ENCODE data around the gene LRP8. TPM values are rescaled to one million over a fixed set of nuclear protein-coding genes. Genes with fewer than 3 reads are reported as not detected.

Gene LRP8
- total RNA-seq, 4 donors from 2014 or later = 1.4 to 9.8 (median 4.3) TPM

DNA sequence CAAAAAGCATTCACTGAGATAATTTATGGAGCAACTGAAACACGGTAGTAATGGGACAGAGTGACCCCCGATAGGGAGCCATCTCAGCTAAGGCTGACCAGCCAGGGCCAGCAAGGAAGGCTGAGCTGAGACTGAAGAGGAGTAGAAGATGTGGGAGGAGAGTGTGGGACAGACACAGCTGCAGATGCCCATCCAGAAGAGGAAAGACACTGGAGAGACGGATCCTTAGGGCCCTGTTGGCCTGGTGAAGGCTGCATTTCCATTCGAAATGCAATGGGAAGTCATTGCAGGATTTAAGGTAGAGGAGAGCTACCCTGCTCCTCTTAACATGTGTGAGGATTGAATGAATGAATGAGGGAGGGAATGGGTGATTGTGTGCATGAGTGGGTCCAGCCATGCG lies 44.0 kb upstream of the LRP8 start:
- TF ChIP-seq, protein P1, sequence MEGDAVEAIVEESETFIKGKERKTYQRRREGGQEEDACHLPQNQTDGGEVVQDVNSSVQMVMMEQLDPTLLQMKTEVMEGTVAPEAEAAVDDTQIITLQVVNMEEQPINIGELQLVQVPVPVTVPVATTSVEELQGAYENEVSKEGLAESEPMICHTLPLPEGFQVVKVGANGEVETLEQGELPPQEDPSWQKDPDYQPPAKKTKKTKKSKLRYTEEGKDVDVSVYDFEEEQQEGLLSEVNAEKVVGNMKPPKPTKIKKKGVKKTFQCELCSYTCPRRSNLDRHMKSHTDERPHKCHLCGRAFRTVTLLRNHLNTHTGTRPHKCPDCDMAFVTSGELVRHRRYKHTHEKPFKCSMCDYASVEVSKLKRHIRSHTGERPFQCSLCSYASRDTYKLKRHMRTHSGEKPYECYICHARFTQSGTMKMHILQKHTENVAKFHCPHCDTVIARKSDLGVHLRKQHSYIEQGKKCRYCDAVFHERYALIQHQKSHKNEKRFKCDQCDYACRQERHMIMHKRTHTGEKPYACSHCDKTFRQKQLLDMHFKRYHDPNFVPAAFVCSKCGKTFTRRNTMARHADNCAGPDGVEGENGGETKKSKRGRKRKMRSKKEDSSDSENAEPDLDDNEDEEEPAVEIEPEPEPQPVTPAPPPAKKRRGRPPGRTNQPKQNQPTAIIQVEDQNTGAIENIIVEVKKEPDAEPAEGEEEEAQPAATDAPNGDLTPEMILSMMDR (IDR thresholded peaks at IDR 0.05; ENCODE audit: low read depth) = no peak

DNA sequence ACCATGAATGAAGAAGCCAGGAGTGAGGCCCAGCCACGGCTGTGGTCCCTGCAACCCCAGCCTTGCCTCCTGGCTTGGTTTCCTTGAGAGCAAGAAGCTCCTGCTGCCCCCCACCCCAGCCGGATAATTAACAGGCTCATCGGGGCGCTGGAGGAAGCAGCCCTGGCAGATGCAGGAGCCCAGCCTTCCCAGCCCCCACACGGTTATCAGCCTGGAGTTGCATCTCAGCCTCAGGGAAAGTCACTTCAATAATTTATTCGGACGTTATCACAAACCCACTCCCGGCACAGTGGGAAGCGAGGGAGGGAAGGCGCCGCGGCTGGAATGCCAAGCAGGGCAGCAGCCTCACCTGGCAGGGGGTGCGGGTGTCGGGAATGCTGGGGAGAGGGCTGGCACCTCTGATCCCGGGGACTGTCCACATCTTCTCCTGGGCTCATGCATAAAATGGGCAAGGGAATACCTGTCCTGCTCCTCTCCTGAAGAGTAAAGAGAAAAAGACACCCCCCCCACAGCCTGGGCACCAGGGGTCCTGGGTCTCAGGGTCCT lies 43.3 kb upstream of the LRP8 start:
- TF ChIP-seq, protein P1 (IDR thresholded peaks at IDR 0.05; ENCODE audit: low read depth) = no peak

DNA sequence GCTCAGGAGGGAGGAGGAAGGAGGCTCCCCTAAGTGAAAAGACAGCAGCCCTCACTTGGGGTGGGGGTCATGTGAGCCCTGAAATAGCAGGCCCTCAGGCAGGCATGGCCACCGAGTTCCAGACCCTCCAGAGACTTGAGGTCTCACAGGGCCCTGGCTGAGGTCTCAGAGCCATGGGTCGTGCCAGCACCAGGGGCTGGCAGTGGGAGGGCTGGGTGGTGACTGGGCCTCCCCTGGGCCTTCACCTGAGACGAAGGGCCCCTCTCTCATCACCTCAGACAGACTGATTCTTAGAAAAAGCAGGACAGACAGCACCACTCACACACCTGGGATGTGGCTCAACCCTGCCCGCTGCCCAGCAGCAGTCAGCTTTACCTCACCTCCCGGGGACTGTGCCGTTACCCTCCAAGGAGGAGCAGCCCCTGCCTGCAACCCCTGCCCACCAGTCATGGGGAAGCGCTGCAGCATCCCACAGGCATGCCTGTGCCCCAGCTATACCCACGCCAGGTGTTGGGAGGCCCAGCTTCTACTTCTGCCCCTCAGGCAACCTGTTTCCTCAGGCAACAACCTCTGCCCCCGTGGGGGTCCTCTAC lies 42.6 kb upstream of the LRP8 start:
- TF ChIP-seq, protein P1 (IDR thresholded peaks at IDR 0.05; ENCODE audit: low read depth) = no peak

DNA sequence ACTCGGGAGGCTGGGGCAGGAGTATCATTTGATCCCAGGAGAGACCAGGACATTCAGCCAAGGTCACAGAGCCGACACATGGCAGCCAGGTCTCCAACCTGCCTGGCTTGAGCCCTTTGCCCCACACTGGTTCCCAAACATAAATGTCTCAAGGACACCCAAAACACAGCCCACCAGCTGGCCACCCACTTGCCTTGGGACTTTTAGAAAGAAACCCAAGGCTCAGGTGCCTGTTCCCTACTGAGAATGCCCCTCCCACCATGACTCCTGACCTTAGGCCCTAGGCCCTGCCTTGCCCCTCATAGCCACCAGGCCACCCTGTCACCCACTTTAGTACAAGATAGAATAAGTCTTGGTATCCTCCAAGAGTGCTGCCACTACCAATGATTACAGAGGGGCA lies 41.9 kb upstream of the LRP8 start:
- TF ChIP-seq, protein P1 (IDR thresholded peaks at IDR 0.05; ENCODE audit: low read depth) = no peak

GRCh38 chr1:53369034-53369750 lies 41.3 kb upstream of the LRP8 start:
- TF ChIP-seq, protein P1 (IDR thresholded peaks at IDR 0.05; ENCODE audit: low read depth) = no peak

DNA sequence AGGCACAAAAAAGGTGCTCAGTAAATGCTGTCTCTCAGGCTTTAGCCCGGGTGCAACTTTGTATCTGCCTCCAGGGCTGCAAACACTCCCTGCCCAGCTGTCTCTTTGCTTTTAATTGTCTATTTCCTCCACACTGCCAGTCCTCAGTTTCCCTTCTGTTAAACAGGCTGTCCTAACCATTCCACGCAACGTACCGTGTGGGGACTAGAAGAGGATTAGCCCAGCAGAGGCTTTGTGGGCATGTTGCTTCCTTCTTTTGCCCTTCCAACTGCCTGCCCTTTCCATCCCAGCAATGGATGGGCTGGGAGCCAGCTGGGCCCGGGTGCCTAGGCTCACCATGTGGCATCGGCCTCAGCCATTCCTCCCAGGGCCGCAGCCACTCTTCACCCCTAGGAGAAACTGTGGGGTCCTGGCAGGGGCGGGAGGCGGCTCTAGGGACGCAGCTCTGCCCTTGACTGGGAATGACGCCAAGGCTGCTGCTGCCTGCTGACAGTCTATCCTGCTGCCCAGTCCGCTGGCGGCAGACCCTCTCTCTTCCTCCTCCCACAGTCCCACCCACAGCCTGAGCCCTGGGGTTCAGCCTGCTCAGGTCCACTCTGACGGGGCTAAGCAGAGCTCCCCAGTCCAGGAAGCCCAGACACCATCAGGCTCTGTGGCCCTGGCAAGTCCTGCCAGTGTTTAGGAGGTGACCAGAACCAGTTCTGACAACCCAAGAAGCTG lies 40.6 kb upstream of the LRP8 start:
- TF ChIP-seq, protein P1 (IDR thresholded peaks at IDR 0.05; ENCODE audit: low read depth) = no peak
